ENCODE results near the gene HTT. TPM values are rescaled to one million over a fixed set of nuclear protein-coding genes. Genes with fewer than 3 reads are reported as not detected.

HTT gene
- total RNA-seq, 4 donors from 2014 or later, result 28.9 to 141 (median 42.0) TPM

- intact Hi-C loops (cut with DNase I; ENCODE audit: low total_unique reads), result no loop called here
- no peak for TF ChIP-seq POLR2A (IDR thresholded peaks at IDR 0.05)
- TF ChIP-seq CTCF (IDR thresholded peaks at IDR 0.05), result no peak
- peak in 1 of 2 donors; percentile 81 for DNase-seq (ENCODE audit: low spot score in 2 of 2)
- H3K4me3 ChIP-seq (ENCODE audit: low read depth, poor library complexity, severe bottlenecking), result no peak overlapping the region
- 88 to 92% methylated on average over 31 to 35 of the region's 35 CpGs for WGBS, 2 donors
These were observed 187.1 kb downstream of the HTT start for GRCh38 chr4:3261411-3262207.

- intact Hi-C loops (cut with DNase I; ENCODE audit: low total_unique reads), result no loop called here
- DNase-seq (ENCODE audit: low spot score in 2 of 2), result peak in 1 of 2 donors; percentile 67
- TF ChIP-seq POLR2A (IDR thresholded peaks at IDR 0.05) (no peak), CTCF (IDR thresholded peaks at IDR 0.05) (no peak)
- H3K4me3 ChIP-seq (ENCODE audit: low read depth, poor library complexity, severe bottlenecking), result no peak overlapping the region
- 80 to 85% methylated on average over 21 to 23 of the region's 23 CpGs for WGBS, 2 donors
These were observed 187.9 kb downstream of the HTT start for GRCh38 chr4:3262208-3263052.

- DNase-seq (ENCODE audit: low spot score in 2 of 2), result peak in 1 of 2 donors; percentile 59
- H3K4me3 ChIP-seq (ENCODE audit: low read depth, poor library complexity, severe bottlenecking), result no peak overlapping the region
- WGBS, 2 donors, result 65 to 73% methylated on average over 26 to 28 of the region's 28 CpGs
- intact Hi-C loops (cut with DNase I; ENCODE audit: low total_unique reads), result no loop called here
- TF ChIP-seq CTCF (IDR thresholded peaks at IDR 0.05), result no peak
- TF ChIP-seq POLR2A (IDR thresholded peaks at IDR 0.05), result no peak
These were observed 188.8 kb downstream of the HTT start for GRCh38 chr4:3263053-3263875.

- no peak overlapping the region for H3K4me3 ChIP-seq (ENCODE audit: low read depth, poor library complexity, severe bottlenecking)
- TF ChIP-seq CTCF (IDR thresholded peaks at IDR 0.05) (no peak), POLR2A (IDR thresholded peaks at IDR 0.05) (no peak)
- peak in 1 of 2 donors; percentile 14 for DNase-seq (ENCODE audit: low spot score in 2 of 2)
- 60 to 72% methylated on average over 6 of the region's 6 CpGs for WGBS, 2 donors
- intact Hi-C loops (cut with DNase I; ENCODE audit: low total_unique reads), result no loop called here
These were observed 189.4 kb downstream of the HTT start for GRCh38 chr4:3263876-3264193.

- TF ChIP-seq CTCF (IDR thresholded peaks at IDR 0.05), result no peak
- TF ChIP-seq POLR2A (IDR thresholded peaks at IDR 0.05), result no peak
- intact Hi-C loops (cut with DNase I; ENCODE audit: low total_unique reads), result no loop called here
- DNase-seq (ENCODE audit: low spot score in 2 of 2), result peak in 1 of 2 donors; percentile 54
- H3K4me3 ChIP-seq (ENCODE audit: low read depth, poor library complexity, severe bottlenecking), result no peak overlapping the region
- 91 to 92% methylated on average over 17 of the region's 17 CpGs for WGBS, 2 donors
These were observed 191.6 kb downstream of the HTT start for GRCh38 chr4:3266076-3266475.

Measured in lower leg skin (tissue), 4 donors.